HepG2 (cell line): Measurements from ENCODE around the gene ACADS. TPM values are rescaled to one million over a fixed set of nuclear protein-coding genes. Genes with fewer than 3 reads are reported as not detected.

Experiments used
- ATAC-seq: fragments of 200-7000 bp; cut with Tn5 transposase; 3 replicates; pipeline ENCODE4 v1.9.1; 2020; ENCODE audit warnings: mild to moderate bottlenecking, moderate library complexity
- BruUV-seq: library from RNA; stranded (reverse); fragments of 400-500 nt; replicated peaks from 2 replicates; lab custom pipeline; 2021; lab: Mats Ljungman, UMichigan
- CTCF ChIA-PET: fragments of 300-600 bp; formaldehyde crosslinking; extraction: SDS; loops from one replicate; lab custom pipeline; 2021; ENCODE audit warnings: low total read pairs, inconsistent platforms, low intra/inter-chr PET ratio; lab: Yijun Ruan, JAX
- POLR2A ChIA-PET: fragments of 350-600 bp; sonication (Branson Sonifier 250); formaldehyde crosslinking; loops from one replicate; lab custom pipeline; 2020; ENCODE audit warnings: antibody characterized with exemption, inconsistent platforms; lab: Yijun Ruan, JAX
- DNase-seq: peaks from one replicate; pipeline ENCODE4 v3.0.0-alpha.2; 2015; ENCODE audit warnings: low spot score
- FAIRE-seq: peaks from 3 replicates; lab custom pipeline; 2011; peaks lifted over from hg19 to GRCh38; lab: Jason Lieb, UNC
- H2AFZ ChIP-seq: one replicate; pipeline ENCODE4 v1.6.1; 2011; ENCODE audit warnings: low read length, inconsistent platforms
- H3K27ac ChIP-seq: fragments of 300-600 bp; 3 replicates; pipeline ENCODE4 v1.8.0; 2011; ENCODE audit warnings: mixed run types, mild to moderate bottlenecking, mixed read lengths, low read length, inconsistent platforms; ENCODE audit not compliant: insufficient read depth; ENCODE audit errors: extremely low read length
- H3K27me3 ChIP-seq, 2 experiments: fragments of 200-600 bp in 1 of 2; 2 replicates in 1 of 2; 3 replicates in 1 of 2; pipeline versions ENCODE4 v1.6.0 to v1.8.0; 2011; ENCODE audit warnings: low read length in 2 of 2, mild to moderate bottlenecking in 2 of 2, moderate library complexity in 2 of 2, inconsistent platforms in 1 of 2; ENCODE audit not compliant: insufficient read depth in 2 of 2, control insufficient read depth in 1 of 2
- H3K36me3 ChIP-seq, 2 experiments: fragments of 200-600 bp in 1 of 2; replicated peaks in 1 of 2; 2 replicates in 1 of 2; 3 replicates in 1 of 2; pipeline versions ENCODE4 v1.5.1 to v1.8.0; 2011; ENCODE audit warnings: low read length in 2 of 2, inconsistent platforms in 1 of 2; ENCODE audit not compliant: insufficient read depth in 2 of 2, control insufficient read depth in 1 of 2
- H3K4me1 ChIP-seq: 2 replicates; pipeline ENCODE4 v1.5.1; 2012; ENCODE audit warnings: low read length, inconsistent platforms; ENCODE audit not compliant: insufficient read depth
- H3K4me2 ChIP-seq: 2 replicates; pipeline ENCODE4 v1.6.0; 2011; ENCODE audit warnings: low read depth, low read length, inconsistent platforms
- H3K4me3 ChIP-seq, 3 experiments: fragments of 200-600 bp in 1 of 3; sonication (generic), shearing (Covaris generic) in 1 of 3; replicated peaks in 1 of 3; 2 replicates each; pipeline ENCODE4 v1.5.1; 2011 to 2016; ENCODE audit warnings: low read length in 3 of 3, inconsistent platforms in 2 of 3, low read depth in 2 of 3, mild to moderate bottlenecking in 2 of 3, control low read depth in 1 of 3, mixed read lengths in 1 of 3; ENCODE audit not compliant: insufficient read depth in 1 of 3
- H3K79me2 ChIP-seq: one replicate; pipeline ENCODE4 v1.6.1; 2011; ENCODE audit warnings: low read length, inconsistent platforms; ENCODE audit not compliant: insufficient read depth
- H3K9ac ChIP-seq: 2 replicates; pipeline ENCODE4 v1.6.0; 2011; ENCODE audit warnings: mild to moderate bottlenecking, low read depth, low read length, inconsistent platforms; ENCODE audit not compliant: insufficient read depth
- H3K9me3 ChIP-seq: 2 replicates; pipeline ENCODE4 v1.5.1; 2012; ENCODE audit warnings: mild to moderate bottlenecking, low read length
- H4K20me1 ChIP-seq: 2 replicates; pipeline ENCODE4 v1.6.0; 2011; ENCODE audit warnings: inconsistent platforms, mild to moderate bottlenecking, low read length, moderate library complexity; ENCODE audit not compliant: insufficient read depth
- CBX2 ChIP-seq, 2 experiments: fragments of 200-600 bp in 1 of 2; sonication (generic); formaldehyde crosslinking in 1 of 2; IDR thresholded peaks; 2 replicates each; pipeline versions ENCODE4 v1.7.0 to v1.8.1; 2018 to 2022; ENCODE audit warnings: low read depth in 2 of 2, low read length in 1 of 2, mild to moderate bottlenecking in 1 of 2, missing genetic modification reagents in 1 of 2
- HDAC1 ChIP-seq: sonication (generic); formaldehyde crosslinking; IDR thresholded peaks from 2 replicates; pipeline ENCODE4 v1.5.1; 2020; ENCODE audit warnings: mild to moderate bottlenecking, missing genetic modification reagents
- MEF2D ChIP-seq: sonication (generic); formaldehyde crosslinking; IDR thresholded peaks from 2 replicates; pipeline ENCODE4 v1.5.1; 2020; ENCODE audit warnings: mild to moderate bottlenecking, missing genetic modification reagents
- RBM39 ChIP-seq: fragments of 200-400 bp; formaldehyde crosslinking; IDR thresholded peaks from one replicate; pipeline ENCODE4 v1.6.1; 2018; ENCODE audit warnings: antibody characterized with exemption, mild to moderate bottlenecking, low read depth, low read length; ENCODE audit not compliant: poor library complexity, severe bottlenecking
- REPIN1 ChIP-seq: sonication (generic); formaldehyde crosslinking; IDR thresholded peaks from 2 replicates; pipeline ENCODE4 v1.8.0; 2022; ENCODE audit warnings: missing genetic modification reagents, low read depth, mild to moderate bottlenecking, borderline replicate concordance
- THAP11 ChIP-seq: IDR thresholded peaks from 2 replicates; pipeline ENCODE4 v1.6.1; 2016; ENCODE audit warnings: missing biosample characterization, missing genetic modification reagents
- ZMYM2 ChIP-seq: sonication (generic); formaldehyde crosslinking; IDR thresholded peaks from 2 replicates; pipeline ENCODE4 v1.8.0; 2022; ENCODE audit warnings: mild to moderate bottlenecking, missing genetic modification reagents
- ZNF121 ChIP-seq: sonication (generic); formaldehyde crosslinking; IDR thresholded peaks from 2 replicates; pipeline ENCODE4 v1.5.0; 2020; ENCODE audit warnings: mild to moderate bottlenecking, missing genetic modification reagents
- ZNF143 ChIP-seq: sonication (generic); formaldehyde crosslinking; IDR thresholded peaks from 2 replicates; pipeline ENCODE4 v1.4.0; 2020; ENCODE audit warnings: missing genetic modification reagents
- ZNF468 ChIP-seq: sonication (generic); formaldehyde crosslinking; IDR thresholded peaks from 2 replicates; pipeline ENCODE4 v1.8.0; 2022; ENCODE audit warnings: mild to moderate bottlenecking, moderate library complexity, missing genetic modification reagents
- ZNF512 ChIP-seq: sonication (generic); formaldehyde crosslinking; IDR thresholded peaks from 2 replicates; pipeline ENCODE4 v1.4.0; 2020; ENCODE audit warnings: mild to moderate bottlenecking, missing genetic modification reagents
- WGBS: methylation state at CpG from one replicate; pipeline ENCODE4 v1.1.6; 2017; ENCODE audit warnings: low lambda C conversion rate; 5-methylcytosine and 5-hydroxymethylcytosine counted together
- in situ Hi-C: cut with HindIII; loops from 2 replicates; pipeline ENCODE4 v1.10.0; 2017; ENCODE audit warnings: low pct_unique_long_range_greater_than_20kb; ENCODE audit not compliant: extremely low pct_ligation_motif_present
- intact Hi-C: fragments of 100-400 bp; cut with micrococcal nuclease; formaldehyde crosslinking; loops from one replicate; pipeline ENCODE4 v1.10.0; 2022; ENCODE audit not compliant: unreplicated experiment
- polyA plus RNA-seq, 8 experiments: library from polyadenylated mRNA; depleted of rRNA in 3 of 8; stranded (reverse) in 7 of 8; unstranded in 1 of 8; fragments of >200 nt; fragmentation: Illumina TruSeq in 4 of 8; extraction: Trizol in 4 of 8; gene quantifications; 2 replicates each; pipeline versions ENCODE4 v1.2.1 to v1.2.3, GENCODE V29; 2011 to 2016; ENCODE audit warnings: low read depth in 4 of 8, missing spikeins in 1 of 8, mixed read lengths in 1 of 8; ENCODE audit not compliant: insufficient read depth in 1 of 8
- total RNA-seq, 5 experiments: library from RNA; depleted of rRNA; stranded (reverse); fragments of >200 nt; fragmentation: Illumina TruSeq; extraction: Trizol; gene quantifications; 2 replicates each; pipeline ENCODE4 v1.2.3, GENCODE V29; 2016; ENCODE audit warnings: low read depth in 1 of 5
- TF ChIP-seq, protein P1 (sequence below): sonication (generic); formaldehyde crosslinking; IDR thresholded peaks from 2 replicates; pipeline ENCODE4 v1.4.0; 2020; ENCODE audit warnings: missing genetic modification reagents
- TF ChIP-seq, protein P2 (sequence below): IDR thresholded peaks from 2 replicates; pipeline ENCODE4 v1.6.1; 2018; ENCODE audit warnings: missing genetic modification reagents

Gene ACADS
- total and polyA plus RNA-seq, 2 of the 13 experiments (the other 11 are each of a cell fraction or from before 2014, with no cell fraction given): 17.4 to 27.7 TPM

DNA sequence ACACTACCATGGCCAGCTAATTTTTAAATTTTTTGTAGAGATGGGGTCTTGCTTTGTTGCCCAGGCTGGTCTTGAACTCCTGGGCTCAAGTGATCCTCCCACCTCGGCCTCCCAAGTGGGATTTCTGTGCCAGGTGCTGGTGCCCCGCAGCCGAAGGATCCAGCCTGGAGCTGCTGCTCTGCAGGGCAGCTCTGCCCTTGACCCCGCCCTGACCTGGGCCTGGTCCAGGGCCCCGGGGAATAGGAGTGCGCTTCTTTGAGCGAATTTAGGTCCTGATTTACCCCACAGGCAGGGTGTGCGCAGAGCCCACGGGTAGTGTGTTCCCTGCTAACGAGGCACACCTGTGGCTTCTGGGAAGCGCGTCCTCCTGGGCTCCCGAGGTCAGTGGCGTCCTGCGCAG is 15.2 kb downstream of the ACADS start:
- no TSS peak for BruUV-seq
- Histone ChIP-seq H3K79me2 (no peaks in the 10 kb centered on the region), H3K4me1 (peaks cover 19% of the 10 kb centered on the region), H3K4me3 (no peak overlapping the region), H3K4me2 (no peak overlapping the region), H3K27me3 (no peaks in the 10 kb centered on the region), H3K9ac (no peak overlapping the region), H3K27ac (no peak overlapping the region), H3K9me3 (no peaks in the 10 kb centered on the region), H2AFZ (no peak overlapping the region), H4K20me1 (no peaks in the 10 kb centered on the region), H3K36me3 (no peaks in the 10 kb centered on the region; a peak in 2 of 5 replicates)
- intact Hi-C loops (no loop called here), in situ Hi-C loops (no loop called here)
- POLR2A ChIA-PET: interaction anchor here (1.1 kb wide), 1 partner anchor 53 kb away, joined by 4 read pairs; no protein-coding TSS in a partner anchor
- 87% methylated on average over 9 of the region's 15 CpGs for WGBS
- CTCF ChIA-PET: no interaction called here
- no peak for FAIRE-seq
- no peak for ATAC-seq
- no peak for DNase-seq
- TF ChIP-seq MEF2D (CRISPR knock-in tag) (no peak), ZNF143 (no peak), ZNF121 (CRISPR knock-in tag) (0 out of 2 replicates have a peak, but pooled peaks have one; percentile 19)

DNA sequence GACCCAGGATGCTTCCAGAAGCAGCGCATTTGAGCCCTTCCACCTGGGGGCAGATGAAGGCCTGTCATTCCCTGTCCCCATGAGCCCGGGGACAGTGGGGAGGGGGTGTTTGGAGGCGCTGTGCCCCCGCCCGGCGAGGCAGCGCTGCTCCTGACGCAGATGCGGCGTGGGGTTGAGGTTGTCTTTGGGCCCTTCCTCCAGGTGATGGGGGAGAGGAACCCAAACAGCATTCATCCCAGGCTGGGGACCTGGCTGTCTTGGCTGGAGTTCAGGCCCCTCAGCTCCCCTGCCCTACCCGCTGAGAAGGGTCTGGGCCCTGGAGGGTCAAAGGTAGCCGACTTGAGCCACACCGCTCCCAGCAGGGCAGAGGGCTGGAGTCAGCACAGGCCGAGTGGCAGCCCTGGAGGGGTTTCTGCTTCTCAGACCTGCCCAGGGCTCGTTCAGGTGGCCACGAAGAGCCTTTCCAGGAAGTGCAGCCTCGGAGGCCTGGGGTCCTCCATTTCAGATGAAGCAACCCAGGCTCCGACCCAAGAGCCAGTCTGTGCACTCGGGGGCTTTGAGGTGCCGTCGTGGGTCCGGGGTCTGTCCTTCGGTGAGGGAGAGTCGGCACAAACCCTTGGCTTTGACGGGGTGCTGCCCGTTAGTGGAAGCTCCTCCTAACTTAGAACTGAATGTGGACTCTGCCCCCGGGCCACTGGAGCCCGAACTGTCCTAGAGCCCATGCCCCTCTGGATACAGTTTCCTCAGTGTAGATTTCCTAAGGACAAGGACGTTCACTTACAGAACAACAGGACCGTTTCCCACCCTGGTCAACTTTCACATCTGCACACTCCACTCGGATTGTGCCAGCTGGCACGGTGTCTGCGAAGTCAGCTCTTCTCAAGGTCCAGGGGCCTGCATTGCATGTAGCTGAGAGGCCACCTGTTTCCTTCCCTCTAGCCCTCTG is 16.1 kb downstream of the ACADS start:
- DNase-seq (peak; percentile 41), FAIRE-seq (peak; percentile 23), ATAC-seq (peak; percentile 74)
- Histone ChIP-seq H3K4me2 (peak overlapping the region; percentile 78), H3K27ac (peak overlapping the region; percentile 55), H3K36me3 (no peaks in the 10 kb centered on the region; a peak in 2 of 5 replicates), H3K4me1 (peaks cover 19% of the 10 kb centered on the region), H2AFZ (peak overlapping the region; percentile 67), H3K9ac (peak overlapping the region; percentile 37), H3K4me3 (peak overlapping the region; percentile 27 to 54 (median 50); a peak in 5 of 6 replicates), H3K9me3 (no peaks in the 10 kb centered on the region), H3K79me2 (no peaks in the 10 kb centered on the region), H3K27me3 (no peaks in the 10 kb centered on the region), H4K20me1 (no peaks in the 10 kb centered on the region)
- in situ Hi-C loops: no loop called here
- BruUV-seq: TSS peak; percentile 79
- POLR2A ChIA-PET: interaction anchor here (0.7 to 1.5 kb wide), 6 partner anchors 11 to 702 kb away, joined by 3 to 5 read pairs (median 4); partner anchors contain the start of gene ACADS
- 34% methylated on average over 6 of the region's 33 CpGs for WGBS
- CTCF ChIA-PET: no interaction called here
- intact Hi-C loops: no loop called here
- 0 out of 2 replicates have a peak, but pooled peaks have one; percentile 23 for TF ChIP-seq ZMYM2 (CRISPR knock-in tag)
- TF ChIP-seq, protein P1, sequence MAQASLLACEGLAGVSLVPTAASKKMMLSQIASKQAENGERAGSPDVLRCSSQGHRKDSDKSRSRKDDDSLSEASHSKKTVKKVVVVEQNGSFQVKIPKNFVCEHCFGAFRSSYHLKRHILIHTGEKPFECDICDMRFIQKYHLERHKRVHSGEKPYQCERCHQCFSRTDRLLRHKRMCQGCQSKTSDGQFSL (CRISPR knock-in tag): no peak
- peak; percentile 13; the same call in 1 of the 2 replicates for TF ChIP-seq HDAC1 (CRISPR knock-in tag)
- no peak for TF ChIP-seq ZNF468
- no peak for TF ChIP-seq REPIN1 (CRISPR knock-in tag)
- TF ChIP-seq ZNF512 (CRISPR knock-in tag): no peak
- TF ChIP-seq, protein P2, sequence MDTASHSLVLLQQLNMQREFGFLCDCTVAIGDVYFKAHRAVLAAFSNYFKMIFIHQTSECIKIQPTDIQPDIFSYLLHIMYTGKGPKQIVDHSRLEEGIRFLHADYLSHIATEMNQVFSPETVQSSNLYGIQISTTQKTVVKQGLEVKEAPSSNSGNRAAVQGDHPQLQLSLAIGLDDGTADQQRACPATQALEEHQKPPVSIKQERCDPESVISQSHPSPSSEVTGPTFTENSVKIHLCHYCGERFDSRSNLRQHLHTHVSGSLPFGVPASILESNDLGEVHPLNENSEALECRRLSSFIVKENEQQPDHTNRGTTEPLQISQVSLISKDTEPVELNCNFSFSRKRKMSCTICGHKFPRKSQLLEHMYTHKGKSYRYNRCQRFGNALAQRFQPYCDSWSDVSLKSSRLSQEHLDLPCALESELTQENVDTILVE: no peak
- no peak for TF ChIP-seq THAP11 (CRISPR knock-in tag)
- no peak for TF ChIP-seq CBX2 (IDR thresholded peaks at IDR 0.05; ENCODE audit: low read depth, low read length)
- no peak for TF ChIP-seq CBX2 (CRISPR knock-in tag; IDR thresholded peaks at IDR 0.05; ENCODE audit: low read depth)
- no peak for TF ChIP-seq RBM39
